ENCODE data around the gene TNFSF12. TPM values are rescaled to one million over a fixed set of nuclear protein-coding genes. Genes with fewer than 3 reads are reported as not detected.

TNFSF12 gene
- 9.6 to 13.5 TPM (median 10.4 TPM) in 5 replicates for total RNA-seq (2022; extraction: Qiagen RNA extraction; ENCODE audit: low read depth)

GRCh38 chr17:7548585-7549400 is at the start of gene TNFSF12:
Gene TNFSF12 (plus strand): TSS chr17:7549058. CDS start chr17:7549154, 96 bp downstream.

GRCh38 chr17:7558544-7559319 is 9.9 kb downstream of the TNFSF12 start, which contains the start of gene TNFSF13:
Gene TNFSF13 (plus strand): TSS chr17:7558750. CDS start chr17:7559040, 290 bp downstream.

GRCh38 chr17:7561589-7562207 is 12.8 kb downstream of the TNFSF12 start, which contains the start of gene SENP3:
Gene SENP3 (plus strand): TSS chr17:7561919. CDS start chr17:7563077, 1,158 bp downstream.

GRCh38 chr17:7579001-7579833 is 30.4 kb downstream of the TNFSF12 start, which contains the start of gene CD68:
Gene CD68 (plus strand): TSS chr17:7579638. CDS start chr17:7579678, 40 bp downstream.

GRCh38 chr17:7583253-7584109 is 34.6 kb downstream of the TNFSF12 start, which contains the start of gene MPDU1:
Gene MPDU1 (plus strand): TSS chr17:7583852. CDS start chr17:7583863, 11 bp downstream.

GRCh38 chr17:7589891-7590691 is 41.2 kb downstream of the TNFSF12 start, which contains the start of gene SOX15:
Gene SOX15 (minus strand): TSS chr17:7590094. CDS start chr17:7589676, 418 bp downstream.

Other genes with a start within 250 kb of the TNFSF12 start
- gene EIF5A, start 241.4 kb upstream of the TNFSF12 start, total RNA-seq (2022; extraction: Qiagen RNA extraction; ENCODE audit: low read depth): 1,623 to 1,819 TPM (median 1,736 TPM) in 5 replicates
- gene GPS2, start 233.7 kb upstream of the TNFSF12 start, total RNA-seq (2022; extraction: Qiagen RNA extraction; ENCODE audit: low read depth): 91.6 to 105 TPM (median 99.8 TPM) in 5 replicates
- 24.3 to 33.5 TPM (median 29.7 TPM) in 5 replicates for gene NEURL4, start 219.7 kb upstream of the TNFSF12 start, total RNA-seq (2022; extraction: Qiagen RNA extraction; ENCODE audit: low read depth)
- 1.9 to 7.2 TPM (median 3.1 TPM) in 5 replicates for gene ACAP1, start 212.5 kb upstream of the TNFSF12 start, total RNA-seq (2022; extraction: Qiagen RNA extraction; ENCODE audit: low read depth)
- gene KCTD11, start 196.9 kb upstream of the TNFSF12 start, total RNA-seq (2022; extraction: Qiagen RNA extraction; ENCODE audit: low read depth): 11.9 to 16.4 TPM (median 13.3 TPM) in 5 replicates
- not detected in 5 replicates for gene TMEM95, start 193.9 kb upstream of the TNFSF12 start, total RNA-seq (2022; extraction: Qiagen RNA extraction; ENCODE audit: low read depth)
- gene TNK1, start 168.0 kb upstream of the TNFSF12 start, total RNA-seq (2022; extraction: Qiagen RNA extraction; ENCODE audit: low read depth): 1.5 to 2.4 TPM (median 1.8 TPM) in 5 replicates
- gene PLSCR3, start 154.5 kb upstream of the TNFSF12 start, total RNA-seq (2022; extraction: Qiagen RNA extraction; ENCODE audit: low read depth): 36.7 to 43.5 TPM (median 37.7 TPM) in 5 replicates
- 181 to 224 TPM (median 197 TPM) in 5 replicates for gene TMEM256, start 145.0 kb upstream of the TNFSF12 start, total RNA-seq (2022; extraction: Qiagen RNA extraction; ENCODE audit: low read depth)
- 14.2 to 20.2 TPM (median 17.0 TPM) in 5 replicates for gene NLGN2, start 141.2 kb upstream of the TNFSF12 start, total RNA-seq (2022; extraction: Qiagen RNA extraction; ENCODE audit: low read depth)
- gene SPEM1, start 128.7 kb upstream of the TNFSF12 start, total RNA-seq (2022; extraction: Qiagen RNA extraction; ENCODE audit: low read depth): 0.09 TPM in 1 of 5 replicates, not detected in the others
- 0.10 to 0.14 TPM in 2 of 5 replicates, not detected in the others for gene SPEM2, start 123.4 kb upstream of the TNFSF12 start, total RNA-seq (2022; extraction: Qiagen RNA extraction; ENCODE audit: low read depth)
- 0.01 to 0.04 TPM in 2 of 5 replicates, not detected in the others for gene SPEM3, start 120.2 kb upstream of the TNFSF12 start, total RNA-seq (2022; extraction: Qiagen RNA extraction; ENCODE audit: low read depth)
- 9.6 to 14.5 TPM (median 13.1 TPM) in 5 replicates for gene TMEM102, start 113.6 kb upstream of the TNFSF12 start, total RNA-seq (2022; extraction: Qiagen RNA extraction; ENCODE audit: low read depth)
- 0.99 to 1.4 TPM (median 1.4 TPM) in 5 replicates for gene FGF11, start 109.5 kb upstream of the TNFSF12 start, total RNA-seq (2022; extraction: Qiagen RNA extraction; ENCODE audit: low read depth)
- gene CHRNB1, start 104.0 kb upstream of the TNFSF12 start, total RNA-seq (2022; extraction: Qiagen RNA extraction; ENCODE audit: low read depth): 4.7 to 7.6 TPM (median 7.2 TPM) in 5 replicates
- gene ZBTB4, start 69.4 kb upstream of the TNFSF12 start, total RNA-seq (2022; extraction: Qiagen RNA extraction; ENCODE audit: low read depth): 20.0 to 25.5 TPM (median 23.1 TPM) in 5 replicates
- not detected in 5 replicates for gene SLC35G6, start 67.6 kb upstream of the TNFSF12 start, total RNA-seq (2022; extraction: Qiagen RNA extraction; ENCODE audit: low read depth)
- 74.3 to 88.3 TPM (median 80.0 TPM) in 5 replicates for gene POLR2A, start 64.7 kb upstream of the TNFSF12 start, total RNA-seq (2022; extraction: Qiagen RNA extraction; ENCODE audit: low read depth)
- gene TNFSF13, start 9.7 kb downstream of the TNFSF12 start, total RNA-seq (2022; extraction: Qiagen RNA extraction; ENCODE audit: low read depth): 0.61 to 1.9 TPM (median 1.3 TPM) in 5 replicates
- 94.4 to 114 TPM (median 102 TPM) in 5 replicates for gene SENP3, start 12.9 kb downstream of the TNFSF12 start, total RNA-seq (2022; extraction: Qiagen RNA extraction; ENCODE audit: low read depth)
- 34.0 to 42.9 TPM (median 36.5 TPM) in 5 replicates for gene CD68, start 30.6 kb downstream of the TNFSF12 start, total RNA-seq (2022; extraction: Qiagen RNA extraction; ENCODE audit: low read depth)
- 116 to 133 TPM (median 120 TPM) in 5 replicates for gene MPDU1, start 34.8 kb downstream of the TNFSF12 start, total RNA-seq (2022; extraction: Qiagen RNA extraction; ENCODE audit: low read depth)
- gene SOX15, start 41.0 kb downstream of the TNFSF12 start, total RNA-seq (2022; extraction: Qiagen RNA extraction; ENCODE audit: low read depth): 0.22 to 0.72 TPM (median 0.37 TPM) in 5 replicates
- 54.7 to 68.2 TPM (median 61.0 TPM) in 5 replicates for gene FXR2, start 65.8 kb downstream of the TNFSF12 start, total RNA-seq (2022; extraction: Qiagen RNA extraction; ENCODE audit: low read depth)
- 81.2 to 99.2 TPM (median 91.7 TPM) in 5 replicates for gene SAT2, start 78.8 kb downstream of the TNFSF12 start, total RNA-seq (2022; extraction: Qiagen RNA extraction; ENCODE audit: low read depth)
- 0.68 to 1.0 TPM (median 0.73 TPM) in 5 replicates for gene SHBG, start 81.1 kb downstream of the TNFSF12 start, total RNA-seq (2022; extraction: Qiagen RNA extraction; ENCODE audit: low read depth)
- gene ATP1B2, start 101.9 kb downstream of the TNFSF12 start, total RNA-seq (2022; extraction: Qiagen RNA extraction; ENCODE audit: low read depth): 0.16 to 0.33 TPM (median 0.26 TPM) in 4 of 5 replicates, not detected in the other
- gene TP53, start 138.4 kb downstream of the TNFSF12 start, total RNA-seq (2022; extraction: Qiagen RNA extraction; ENCODE audit: low read depth): 48.7 to 61.6 TPM (median 55.2 TPM) in 5 replicates
- 33.9 to 50.3 TPM (median 47.7 TPM) in 5 replicates for gene WRAP53, start 139.4 kb downstream of the TNFSF12 start, total RNA-seq (2022; extraction: Qiagen RNA extraction; ENCODE audit: low read depth)
- 1.0 to 1.7 TPM (median 1.4 TPM) in 5 replicates for gene EFNB3, start 156.1 kb downstream of the TNFSF12 start, total RNA-seq (2022; extraction: Qiagen RNA extraction; ENCODE audit: low read depth)
- gene DNAH2, start 168.7 kb downstream of the TNFSF12 start, total RNA-seq (2022; extraction: Qiagen RNA extraction; ENCODE audit: low read depth): 0.01 to 0.03 TPM in 2 of 5 replicates, not detected in the others